PC-3 (cell line): ENCODE results near the gene PLXNB2. TPM values are rescaled to one million over a fixed set of nuclear protein-coding genes. Genes with fewer than 3 reads are reported as not detected.
A peak's percentile ranks its signal among the peaks of the same experiment; 100 is the strongest.

ENCODE experiments used
- ATAC-seq: fragments of 200-7000 bp; cut with Tn5 transposase; 2 replicates; pipeline ENCODE4 v1.9.1; 2020; ENCODE audit warnings: mild to moderate bottlenecking, moderate library complexity
- BruUV-seq: library from RNA; stranded (reverse); fragments of 400-500 nt; replicated peaks from 2 replicates; lab custom pipeline; 2021; lab: Mats Ljungman, UMichigan
- CTCF ChIA-PET: fragments of 300-600 bp; sonication (Branson Sonifier 250); formaldehyde crosslinking; loops from one replicate; lab custom pipeline; 2022; ENCODE audit warnings: antibody characterized with exemption; lab: Charles Lee
- POLR2A ChIA-PET: fragments of 300-600 bp; sonication (Branson Sonifier 250); formaldehyde crosslinking; loops from one replicate; lab custom pipeline; 2022; ENCODE audit warnings: antibody characterized with exemption; ENCODE audit not compliant: unreplicated experiment; lab: Charles Lee
- DNase-seq: peaks from one replicate; pipeline ENCODE4 v3.0.0-alpha.2; 2015
- H2AFZ ChIP-seq: fragments of 300-600 bp; sonication (generic); 2 replicates; pipeline ENCODE4 v1.6.0; 2016; ENCODE audit warnings: antibody characterized with exemption, low read length
- H3F3A ChIP-seq: fragments of 300-600 bp; sonication (generic); one replicate; pipeline ENCODE4 v1.6.0; 2017; ENCODE audit warnings: antibody characterized with exemption, low read length, control low read depth, mild to moderate bottlenecking; ENCODE audit not compliant: unreplicated experiment
- H3K27ac ChIP-seq: fragments of 300-600 bp; sonication (generic); 2 replicates; pipeline ENCODE4 v1.5.1; 2016; ENCODE audit warnings: mild to moderate bottlenecking, low read length
- H3K27me3 ChIP-seq: fragments of 300-600 bp; sonication (generic); 2 replicates; pipeline ENCODE4 v1.6.1; 2016; ENCODE audit warnings: low read length, mixed read lengths
- H3K36me3 ChIP-seq: fragments of 300-600 bp; sonication (generic); 2 replicates; pipeline ENCODE4 v1.6.1; 2016; ENCODE audit warnings: low read depth, mixed run types, low read length, mixed read lengths
- H3K4me1 ChIP-seq: fragments of 300-600 bp; sonication (generic); 2 replicates; pipeline ENCODE4 v1.5.1; 2016; ENCODE audit warnings: low read length; ENCODE audit not compliant: insufficient read depth
- H3K4me2 ChIP-seq: fragments of 300-600 bp; sonication (generic); 2 replicates; pipeline ENCODE4 v1.6.0; 2016; ENCODE audit warnings: low read length
- H3K4me3 ChIP-seq: fragments of 300-600 bp; sonication (generic); 2 replicates; pipeline ENCODE4 v1.5.1; 2016; ENCODE audit warnings: mild to moderate bottlenecking, low read length, mixed read lengths
- H3K79me2 ChIP-seq: fragments of 300-600 bp; sonication (generic); 2 replicates; pipeline ENCODE4 v1.6.1; 2017; ENCODE audit warnings: low read length, mixed read lengths
- H3K9ac ChIP-seq: fragments of 300-600 bp; sonication (generic); 2 replicates; pipeline ENCODE4 v1.6.0; 2016; ENCODE audit warnings: mild to moderate bottlenecking, low read length
- H3K9me2 ChIP-seq: fragments of 300-600 bp; sonication (generic); replicated peaks from 2 replicates; pipeline ENCODE4 v1.6.1; 2016; ENCODE audit warnings: mixed run types, low read length, mixed read lengths
- H3K9me3 ChIP-seq: fragments of 300-600 bp; sonication (generic); 2 replicates; pipeline ENCODE4 v1.6.1; 2016; ENCODE audit warnings: low read length, mixed read lengths
- H4K20me1 ChIP-seq: fragments of 300-600 bp; sonication (generic); 2 replicates; pipeline ENCODE4 v1.6.1; 2016; ENCODE audit warnings: low read length, mixed read lengths
- EZH2 ChIP-seq: fragments of 300-600 bp; sonication (generic); IDR thresholded peaks from one replicate; pipeline ENCODE4 v1.6.1; 2017; ENCODE audit warnings: antibody characterized with exemption, mild to moderate bottlenecking, low read length; ENCODE audit not compliant: unreplicated experiment
- EZH2phosphoT487 ChIP-seq: fragments of 300-600 bp; sonication (generic); IDR thresholded peaks from 2 replicates; pipeline ENCODE4 v1.6.1; 2018; ENCODE audit warnings: mild to moderate bottlenecking, antibody characterized with exemption, low read length, borderline replicate concordance
- intact Hi-C: fragments of 100-400 bp; cut with micrococcal nuclease; formaldehyde crosslinking; loops from 2 replicates; pipeline ENCODE4 v1.9.0; 2023
- total RNA-seq: library from RNA; depleted of rRNA; stranded (reverse); fragments of >200 nt; gene quantifications from 2 replicates; pipeline ENCODE4 v1.2.3, GENCODE V29; 2014
- TF ChIP-seq, protein P1 (sequence below): fragments of 300-600 bp; sonication (generic); conservative IDR thresholded peaks from 2 replicates; pipeline ENCODE4 v1.5.1; 2017; ENCODE audit warnings: antibody characterized with exemption, low read depth, mild to moderate bottlenecking, low read length

The PLXNB2 gene
- total RNA-seq, 1 experiment from 2014 or later, result 68.2 TPM

DNA sequence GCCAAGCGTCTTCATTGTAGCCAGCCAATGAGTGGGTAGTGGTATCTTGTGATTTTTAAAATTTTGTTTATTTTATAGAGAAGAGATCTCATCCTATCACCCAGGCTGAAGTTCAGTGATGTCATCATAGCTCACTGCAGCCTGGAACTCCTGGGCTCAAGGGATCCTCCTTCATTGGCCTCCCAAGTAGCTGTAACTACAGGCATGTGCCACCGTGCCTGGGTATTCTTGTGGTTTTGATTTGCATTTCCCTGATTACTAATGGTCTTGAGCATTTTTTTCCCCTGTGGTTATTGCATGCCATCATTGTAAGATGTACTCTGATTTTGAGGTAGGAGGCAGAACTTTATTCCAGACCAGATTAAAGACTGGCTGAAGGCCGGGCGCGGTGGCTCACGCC is 21.8 kb upstream of the PLXNB2 start:
- H3K9me3 ChIP-seq, result no peaks in the 10 kb centered on the region
- no peaks in the 10 kb centered on the region for H3K9me2 ChIP-seq
- H2AFZ ChIP-seq, result no peak overlapping the region
- no peak overlapping the region for H3K4me2 ChIP-seq
- ChIA-PET POLR2A (no interaction called here), CTCF (no interaction called here)
- TF ChIP-seq EZH2phosphoT487 (no peak), EZH2 (no peak)
- TF ChIP-seq, protein P1, sequence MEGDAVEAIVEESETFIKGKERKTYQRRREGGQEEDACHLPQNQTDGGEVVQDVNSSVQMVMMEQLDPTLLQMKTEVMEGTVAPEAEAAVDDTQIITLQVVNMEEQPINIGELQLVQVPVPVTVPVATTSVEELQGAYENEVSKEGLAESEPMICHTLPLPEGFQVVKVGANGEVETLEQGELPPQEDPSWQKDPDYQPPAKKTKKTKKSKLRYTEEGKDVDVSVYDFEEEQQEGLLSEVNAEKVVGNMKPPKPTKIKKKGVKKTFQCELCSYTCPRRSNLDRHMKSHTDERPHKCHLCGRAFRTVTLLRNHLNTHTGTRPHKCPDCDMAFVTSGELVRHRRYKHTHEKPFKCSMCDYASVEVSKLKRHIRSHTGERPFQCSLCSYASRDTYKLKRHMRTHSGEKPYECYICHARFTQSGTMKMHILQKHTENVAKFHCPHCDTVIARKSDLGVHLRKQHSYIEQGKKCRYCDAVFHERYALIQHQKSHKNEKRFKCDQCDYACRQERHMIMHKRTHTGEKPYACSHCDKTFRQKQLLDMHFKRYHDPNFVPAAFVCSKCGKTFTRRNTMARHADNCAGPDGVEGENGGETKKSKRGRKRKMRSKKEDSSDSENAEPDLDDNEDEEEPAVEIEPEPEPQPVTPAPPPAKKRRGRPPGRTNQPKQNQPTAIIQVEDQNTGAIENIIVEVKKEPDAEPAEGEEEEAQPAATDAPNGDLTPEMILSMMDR, result no peak
- H3K36me3 ChIP-seq, result no peaks in the 10 kb centered on the region
- H3F3A ChIP-seq, result peaks cover 8% of the 10 kb centered on the region
- H4K20me1 ChIP-seq, result no peaks in the 10 kb centered on the region
- no peak for ATAC-seq
- H3K27ac ChIP-seq, result no peak overlapping the region
- no TSS peak for BruUV-seq
- peaks cover 17% of the 10 kb centered on the region for H3K4me1 ChIP-seq
- H3K9ac ChIP-seq, result no peak overlapping the region
- intact Hi-C loops, result no loop called here
- H3K4me3 ChIP-seq, result no peak overlapping the region
- peak; percentile 13 for DNase-seq
- no peaks in the 10 kb centered on the region for H3K79me2 ChIP-seq
- no peaks in the 10 kb centered on the region for H3K27me3 ChIP-seq

DNA sequence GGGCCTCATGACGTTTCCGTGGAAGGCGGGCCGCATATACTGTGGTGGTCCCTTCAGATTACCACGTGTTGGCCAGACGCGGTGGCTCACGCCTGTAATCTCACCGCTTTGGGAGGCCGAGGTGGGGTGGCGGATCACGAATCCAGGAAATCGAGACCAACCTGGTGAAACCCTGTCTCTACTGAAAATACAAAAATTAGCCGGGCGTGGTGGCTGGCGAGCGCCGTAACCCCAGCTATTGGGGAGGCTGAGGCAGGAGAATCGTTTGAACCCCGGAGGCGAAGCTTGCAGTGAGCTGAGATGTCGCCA is 20.2 kb upstream of the PLXNB2 start:
- H2AFZ ChIP-seq, result peak overlapping the region; percentile 81

DNA sequence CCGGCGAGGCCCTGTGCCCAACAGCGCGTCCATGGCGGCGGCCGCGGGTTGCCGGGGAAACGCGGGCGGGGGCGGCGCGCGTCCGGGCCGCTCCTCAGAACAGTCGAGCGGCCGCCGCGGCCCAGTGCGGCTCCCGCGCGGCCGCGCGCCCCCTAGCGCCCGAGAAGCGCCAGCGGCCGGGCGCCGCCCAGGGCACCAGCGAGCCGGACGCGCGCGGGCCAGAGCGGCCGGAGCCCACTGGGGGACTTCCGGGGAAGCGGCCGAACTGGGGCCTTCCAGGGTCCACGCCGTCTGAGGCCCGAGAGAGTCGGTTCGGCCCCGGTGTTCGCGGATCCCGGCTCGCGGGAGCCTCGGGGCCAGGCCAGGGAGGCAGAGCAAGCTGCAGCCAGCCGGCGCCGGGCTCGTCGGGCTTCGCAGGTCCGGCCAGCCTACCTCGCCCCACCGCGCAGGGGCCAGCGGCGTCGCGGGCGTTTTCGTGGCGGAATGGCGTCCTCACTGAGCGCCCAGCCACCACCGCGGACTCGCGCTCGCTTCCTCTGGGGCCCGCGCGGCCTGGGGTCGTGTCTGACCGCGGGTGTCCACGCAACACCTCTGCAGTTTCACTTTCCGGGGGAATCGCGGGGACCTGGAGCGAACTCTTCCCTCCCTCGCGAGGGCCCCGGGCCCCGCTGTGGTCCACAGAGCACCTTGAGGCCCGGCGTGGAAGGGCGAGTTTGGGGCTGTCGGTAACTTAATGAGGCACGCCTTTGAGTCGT is 19.7 kb upstream of the PLXNB2 start, which contains the start of gene DENND6B:
DENND6B (minus strand) TSS at position 57 of the 755 bp plus-strand sequence; CDS start at position 33, 24 bp downstream.
- POLR2A ChIA-PET, result no interaction called here
- intact Hi-C loops, result no loop called here

More for the DNA sequence above, 20.2 kb upstream of the PLXNB2 start:
- Histone ChIP-seq H3K79me2 (no peaks in the 10 kb centered on the region), H3K27ac (peak overlapping the region; percentile 52; the same call in 1 of the 2 replicates), H3K4me3 (peak overlapping the region; percentile 77), H3K4me2 (peak overlapping the region; percentile 92), H3K9ac (peak overlapping the region; percentile 95), H3K27me3 (no peaks in the 10 kb centered on the region), H3K36me3 (no peaks in the 10 kb centered on the region), H3K4me1 (peaks cover 17% of the 10 kb centered on the region), H3F3A (peaks cover 8% of the 10 kb centered on the region), H4K20me1 (no peaks in the 10 kb centered on the region), H3K9me3 (no peaks in the 10 kb centered on the region), H3K9me2 (no peaks in the 10 kb centered on the region)
- intact Hi-C loops, result no loop called here
- TF ChIP-seq EZH2, result no peak
- TF ChIP-seq, protein P1, result no peak
- no peak for TF ChIP-seq EZH2phosphoT487
- no peak for ATAC-seq
- CTCF ChIA-PET, result no interaction called here
- no TSS peak for BruUV-seq
- POLR2A ChIA-PET, result no interaction called here
- no peak for DNase-seq

More for the DNA sequence above, 19.7 kb upstream of the PLXNB2 start, which contains the start of gene DENND6B:
- peaks cover 8% of the 10 kb centered on the region for H3F3A ChIP-seq
- H3K4me3 ChIP-seq, result peak within 1 kb of the TSS; percentile 77
- no peaks in the 10 kb centered on the region for H3K27me3 ChIP-seq
- H3K9me3 ChIP-seq, result no peaks in the 10 kb centered on the region
- DNase-seq, result peak; percentile 76
- peak; percentile 95 for ATAC-seq
- H3K36me3 ChIP-seq, result no peaks in the 10 kb centered on the region
- H3K4me1 ChIP-seq, result peaks cover 17% of the 10 kb centered on the region
- H3K9me2 ChIP-seq, result no peaks in the 10 kb centered on the region
- no peaks in the 10 kb centered on the region for H3K79me2 ChIP-seq
- peak within 1 kb of the TSS; percentile 81 for H2AFZ ChIP-seq
- TF ChIP-seq, protein P1, result 0 out of 2 replicates have a peak, but pooled peaks have one; percentile 21
- no peak for TF ChIP-seq EZH2
- no peak for TF ChIP-seq EZH2phosphoT487
- no peaks in the 10 kb centered on the region for H4K20me1 ChIP-seq
- CTCF ChIA-PET, result no interaction called here
- peak within 1 kb of the TSS; percentile 92 for H3K4me2 ChIP-seq
- H3K9ac ChIP-seq, result peak within 1 kb of the TSS; percentile 95
- BruUV-seq, result no TSS peak
- peak within 1 kb of the TSS; percentile 52 for H3K27ac ChIP-seq
